HCT116 (cell line): ENCODE results near the gene NFATC3. TPM values are rescaled to one million over a fixed set of nuclear protein-coding genes. Genes with fewer than 3 reads are reported as not detected.

ENCODE experiments used
- ATAC-seq: fragments of 200-7000 bp; cut with Tn5 transposase; 2 replicates; pipeline ENCODE4 v1.9.1; 2020; ENCODE audit warnings: mild to moderate bottlenecking, moderate library complexity
- BruUV-seq: library from RNA; stranded (reverse); fragments of 400-500 nt; replicated peaks from 2 replicates; lab custom pipeline; 2021; lab: Mats Ljungman, UMichigan
- CTCF ChIA-PET: fragments of 300-600 bp; sonication (Branson Sonifier 250); formaldehyde crosslinking; loops from one replicate; lab custom pipeline; 2021; ENCODE audit warnings: antibody characterized with exemption; lab: Charles Lee
- POLR2A ChIA-PET: fragments of 300-600, 350-600 bp; sonication (Branson Sonifier 250); formaldehyde crosslinking; loops from one replicate; lab custom pipeline; 2021; ENCODE audit warnings: antibody characterized with exemption; lab: Charles Lee
- RAD21 ChIA-PET, 2 experiments: fragments of 300-600 bp; sonication (Branson Sonifier 250); formaldehyde crosslinking; loops; one replicate each; lab custom pipeline; 2023; ENCODE audit warnings: low total read pairs in 2 of 2; ENCODE audit not compliant: uncharacterized antibody in 2 of 2, unreplicated experiment in 2 of 2, low non-redundant PET in 1 of 2; lab: Charles Lee
- DNase-seq: peaks from one replicate; pipeline ENCODE4 v3.0.0-alpha.2; 2010; ENCODE audit warnings: low read depth, low spot score
- H2AFZ ChIP-seq: fragments of 200-600 bp; shearing (Covaris generic), sonication (generic); 2 replicates; pipeline ENCODE4 v1.6.1; 2017; ENCODE audit warnings: low read depth, mixed run types, mixed read lengths, antibody characterized with exemption, low read length; ENCODE audit not compliant: poor library complexity, severe bottlenecking
- H3K27ac ChIP-seq: 2 replicates; pipeline ENCODE4 v1.5.1; 2012; ENCODE audit warnings: low read depth, low read length
- H3K27me3 ChIP-seq: fragments of 200-600 bp; sonication (generic); 2 replicates; pipeline ENCODE4 v1.6.1; 2016; ENCODE audit warnings: mixed run types, low read length, mixed read lengths; ENCODE audit not compliant: insufficient read depth
- H3K36me3 ChIP-seq, 2 experiments: fragments of 200-500 bp in 1 of 2; fragments of 200-600 bp in 1 of 2; sonication (Bioruptor generic) in 1 of 2; sonication (generic) in 1 of 2; 2 replicates each; pipeline versions ENCODE4 v1.5.1 to v1.6.1; 2014 to 2016; ENCODE audit warnings: low read length in 2 of 2, inconsistent platforms in 1 of 2, mixed read lengths in 1 of 2, mixed run types in 1 of 2; ENCODE audit not compliant: insufficient read depth in 2 of 2, control insufficient read depth in 1 of 2
- H3K4me1 ChIP-seq, 2 experiments: fragments of 200-600 bp in 1 of 2; sonication (generic) in 1 of 2; 2 replicates each; pipeline versions ENCODE4 v1.5.1 to v1.6.1; 2012 to 2017; ENCODE audit warnings: low read length in 2 of 2, inconsistent platforms in 1 of 2, mild to moderate bottlenecking in 1 of 2, mixed read lengths in 1 of 2, mixed run types in 1 of 2, moderate library complexity in 1 of 2; ENCODE audit not compliant: insufficient read depth in 2 of 2, control insufficient read depth in 1 of 2
- H3K4me2 ChIP-seq: fragments of 200-600 bp; sonication (generic); 2 replicates; pipeline ENCODE4 v1.6.1; 2017; ENCODE audit warnings: mixed run types, low read length, mixed read lengths
- H3K4me3 ChIP-seq, 2 experiments: fragments of 200-600 bp in 1 of 2; sonication (generic) in 1 of 2; replicated peaks in 1 of 2; 2 replicates each; pipeline ENCODE4 v1.5.1; 2011 to 2016; ENCODE audit warnings: low read length in 2 of 2, control low read depth in 1 of 2, low read depth in 1 of 2, mild to moderate bottlenecking in 1 of 2, mixed read lengths in 1 of 2, mixed run types in 1 of 2
- H3K79me2 ChIP-seq: fragments of 200-600 bp; sonication (generic); 2 replicates; pipeline ENCODE4 v1.6.1; 2017; ENCODE audit warnings: mild to moderate bottlenecking, mixed run types, low read length, moderate library complexity, mixed read lengths; ENCODE audit not compliant: insufficient read depth
- H3K9ac ChIP-seq: fragments of 200-600 bp; sonication (generic); 2 replicates; pipeline ENCODE4 v1.6.1; 2016; ENCODE audit warnings: low read length, mixed read lengths
- H3K9me2 ChIP-seq: fragments of 200-600 bp; sonication (generic), shearing (Covaris generic); 2 replicates; pipeline ENCODE4 v1.6.1; 2017; ENCODE audit warnings: mixed run types, mild to moderate bottlenecking, moderate library complexity; ENCODE audit not compliant: insufficient read depth
- H3K9me3 ChIP-seq, 2 experiments: fragments of 200-500 bp in 1 of 2; fragments of 200-600 bp in 1 of 2; sonication (Bioruptor generic) in 1 of 2; sonication (generic) in 1 of 2; 2 replicates each; pipeline ENCODE4 v1.6.1; 2014 to 2017; ENCODE audit warnings: low read length in 2 of 2, mixed read lengths in 2 of 2, inconsistent platforms in 1 of 2, low read depth in 1 of 2, mild to moderate bottlenecking in 1 of 2, mixed run types in 1 of 2, moderate library complexity in 1 of 2; ENCODE audit not compliant: control insufficient read depth in 1 of 2, insufficient read depth in 1 of 2
- H4K20me1 ChIP-seq: fragments of 200-600 bp; sonication (generic), shearing (Covaris generic); 2 replicates; pipeline ENCODE4 v1.6.1; 2017; ENCODE audit warnings: mixed run types, mild to moderate bottlenecking, moderate library complexity; ENCODE audit not compliant: insufficient read depth
- CEBPB ChIP-seq: IDR thresholded peaks from 2 replicates; pipeline ENCODE4 v1.6.1; 2012; ENCODE audit warnings: low read depth
- ELF1 ChIP-seq: IDR thresholded peaks from 2 replicates; pipeline ENCODE4 v1.6.1; 2012; ENCODE audit warnings: low read depth, borderline replicate concordance
- EZH2 ChIP-seq: fragments of 200-600 bp; sonication (generic); IDR thresholded peaks from 2 replicates; pipeline ENCODE4 v1.6.1; 2017; ENCODE audit warnings: antibody characterized with exemption, mixed run types
- EZH2phosphoT487 ChIP-seq: fragments of 200-600 bp; IDR thresholded peaks from 2 replicates; pipeline ENCODE4 v1.6.1; 2018; ENCODE audit warnings: antibody characterized with exemption, borderline replicate concordance
- FOSL1 ChIP-seq: IDR thresholded peaks from 2 replicates; pipeline ENCODE4 v1.6.1; 2012; ENCODE audit warnings: low read depth
- RAD21 ChIP-seq: IDR thresholded peaks from 2 replicates; pipeline ENCODE4 v1.6.1; 2012; ENCODE audit warnings: low read depth, mild to moderate bottlenecking
- SIN3A ChIP-seq: IDR thresholded peaks from 2 replicates; pipeline ENCODE4 v1.6.1; 2012; ENCODE audit warnings: low read depth
- TCF7L2 ChIP-seq: IDR thresholded peaks from 2 replicates; pipeline ENCODE4 v1.7.0; 2011; ENCODE audit warnings: borderline replicate concordance, inconsistent platforms; ENCODE audit not compliant: insufficient read depth, insufficient read length; ENCODE audit errors: extremely low read depth
- YY1 ChIP-seq: IDR thresholded peaks from 2 replicates; pipeline ENCODE4 v1.6.1; 2011; ENCODE audit warnings: low read length, low read depth, moderate library complexity, mild to moderate bottlenecking; ENCODE audit not compliant: insufficient replicate concordance; ENCODE audit errors: extremely low read depth
- intact Hi-C: fragments of 100-400 bp; cut with micrococcal nuclease; formaldehyde crosslinking; loops from 2 replicates; pipeline ENCODE4 v1.10.0; 2022
- total RNA-seq: library from RNA; stranded (reverse); gene quantifications from one replicate; pipeline ENCODE4 v1.2.1, GENCODE V29; 2021; ENCODE audit not compliant: unreplicated experiment
- TF ChIP-seq, protein P1 (sequence below), 3 experiments: fragments of 200-600 bp in 1 of 3; sonication (generic) in 1 of 3; IDR thresholded peaks in 2 of 3; conservative IDR thresholded peaks in 1 of 3; 2 replicates each; pipeline ENCODE4 v1.5.1; 2012 to 2017; ENCODE audit warnings: low read depth in 2 of 3, low read length in 2 of 3, antibody characterized with exemption in 1 of 3, borderline replicate concordance in 1 of 3, control low read depth in 1 of 3, mild to moderate bottlenecking in 1 of 3, mixed read lengths in 1 of 3, mixed run types in 1 of 3, moderate library complexity in 1 of 3; ENCODE audit not compliant: insufficient read depth in 1 of 3

Gene NFATC3
- total RNA-seq, 1 experiment from 2014 or later = 25.6 TPM

GRCh38 chr16:68215302-68215701, 130.1 kb downstream of the NFATC3 start:
- H3K4me1 ChIP-seq = no peaks in the 10 kb centered on the region
- no peak overlapping the region for H3K4me2 ChIP-seq
- no peak for ATAC-seq
- POLR2A ChIA-PET = interaction anchor here (0.6 kb wide), 1 partner anchor 11 kb away, joined by 6 read pairs; no protein-coding TSS in a partner anchor
- no peaks in the 10 kb centered on the region for H3K9me3 ChIP-seq
- H3K79me2 ChIP-seq = no peaks in the 10 kb centered on the region
- no peaks in the 10 kb centered on the region for H4K20me1 ChIP-seq
- no peaks in the 10 kb centered on the region for H3K9me2 ChIP-seq
- CTCF ChIA-PET = no interaction called here
- DNase-seq = no peak
- intact Hi-C loops = no loop called here
- H2AFZ ChIP-seq = no peak overlapping the region
- TF ChIP-seq TCF7L2 = no peak
- no peak for TF ChIP-seq ELF1
- no peak for TF ChIP-seq EZH2phosphoT487
- no peak for TF ChIP-seq YY1
- no peak for TF ChIP-seq RAD21
- no peak for TF ChIP-seq SIN3A
- TF ChIP-seq EZH2 = no peak
- TF ChIP-seq, protein P1, sequence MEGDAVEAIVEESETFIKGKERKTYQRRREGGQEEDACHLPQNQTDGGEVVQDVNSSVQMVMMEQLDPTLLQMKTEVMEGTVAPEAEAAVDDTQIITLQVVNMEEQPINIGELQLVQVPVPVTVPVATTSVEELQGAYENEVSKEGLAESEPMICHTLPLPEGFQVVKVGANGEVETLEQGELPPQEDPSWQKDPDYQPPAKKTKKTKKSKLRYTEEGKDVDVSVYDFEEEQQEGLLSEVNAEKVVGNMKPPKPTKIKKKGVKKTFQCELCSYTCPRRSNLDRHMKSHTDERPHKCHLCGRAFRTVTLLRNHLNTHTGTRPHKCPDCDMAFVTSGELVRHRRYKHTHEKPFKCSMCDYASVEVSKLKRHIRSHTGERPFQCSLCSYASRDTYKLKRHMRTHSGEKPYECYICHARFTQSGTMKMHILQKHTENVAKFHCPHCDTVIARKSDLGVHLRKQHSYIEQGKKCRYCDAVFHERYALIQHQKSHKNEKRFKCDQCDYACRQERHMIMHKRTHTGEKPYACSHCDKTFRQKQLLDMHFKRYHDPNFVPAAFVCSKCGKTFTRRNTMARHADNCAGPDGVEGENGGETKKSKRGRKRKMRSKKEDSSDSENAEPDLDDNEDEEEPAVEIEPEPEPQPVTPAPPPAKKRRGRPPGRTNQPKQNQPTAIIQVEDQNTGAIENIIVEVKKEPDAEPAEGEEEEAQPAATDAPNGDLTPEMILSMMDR (IDR thresholded peaks at IDR 0.05 in 2 of 3, conservative IDR thresholded peaks at IDR 0.05 in 1 of 3; ENCODE audit: borderline replicate concordance in 1 of 3, insufficient read depth in 1 of 3, low read depth in 2 of 3, low read length in 2 of 3) = no peak
- TF ChIP-seq CEBPB = no peak
- TF ChIP-seq FOSL1 = no peak
- no peak overlapping the region for H3K9ac ChIP-seq
- H3K27ac ChIP-seq = no peak overlapping the region
- no peak overlapping the region for H3K4me3 ChIP-seq
- RAD21 ChIA-PET = no interaction called here
- BruUV-seq = no TSS peak
- H3K36me3 ChIP-seq = no peaks in the 10 kb centered on the region
- H3K27me3 ChIP-seq = no peaks in the 10 kb centered on the region
